Bone marrow (tissue), 2 donors: ENCODE results near the gene LINGO3.

Source experiments
- DNase-seq, 2 donors: peaks; one replicate each; lab custom pipeline; 2025; lab: John Stamatoyannopoulos, UW

LINGO3 gene

GRCh38 chr19:2306281-2306806 lies 1.6 kb downstream of the LINGO3 start:
- DNase-seq: no peak

- no peak for DNase-seq
These were observed 2.3 kb downstream of the LINGO3 start for GRCh38 chr19:2305452-2306280.

GRCh38 chr19:2303211-2303798 lies 4.6 kb downstream of the LINGO3 start:
- DNase-seq: no peak

GRCh38 chr19:2302319-2303210 lies 5.4 kb downstream of the LINGO3 start:
- DNase-seq: no peak

- no peak for DNase-seq
These were observed 7.4 kb downstream of the LINGO3 start for GRCh38 chr19:2300533-2300932.

GRCh38 chr19:2296141-2296540 lies 11.8 kb downstream of the LINGO3 start:
- DNase-seq: no peak

- DNase-seq: no peak
These were observed 13.1 kb downstream of the LINGO3 start for GRCh38 chr19:2294687-2295335.

- DNase-seq: no peak
These were observed 16.7 kb downstream of the LINGO3 start for GRCh38 chr19:2291185-2291751.

- DNase-seq: no peak
These were observed 17.3 kb downstream of the LINGO3 start for GRCh38 chr19:2290441-2291184.

GRCh38 chr19:2289714-2290435 lies 18.1 kb downstream of the LINGO3 start:
- peak; percentile 87 to 91 for DNase-seq

- DNase-seq: no peak
These were observed 18.9 kb downstream of the LINGO3 start for GRCh38 chr19:2288818-2289713.

GRCh38 chr19:2288338-2288817 lies 19.6 kb downstream of the LINGO3 start:
- no peak for DNase-seq

GRCh38 chr19:2287585-2288337 lies 20.2 kb downstream of the LINGO3 start:
- DNase-seq: no peak

- no peak for DNase-seq
These were observed 21.4 kb downstream of the LINGO3 start for GRCh38 chr19:2286402-2287140.

- DNase-seq: no peak
These were observed 24.0 kb downstream of the LINGO3 start for GRCh38 chr19:2283835-2284507.

GRCh38 chr19:2282862-2283237 lies 25.1 kb downstream of the LINGO3 start:
- DNase-seq: no peak
